ENCODE measurements around the gene MYZAP.

GRCh38 chr15:57596301-57596855 lies 4.7 kb downstream of the MYZAP start:
- TF ChIP-seq ATF3 (IDR thresholded peaks at IDR 0.05; ENCODE audit: insufficient read depth, low read depth, low read length), result no peak
- TF ChIP-seq POLR2A (IDR thresholded peaks at IDR 0.05; ENCODE audit: control extremely low read depth in 1 of 2, low read depth in 2 of 2, low read length in 2 of 2), result no peak
- TF ChIP-seq CTCF (IDR thresholded peaks at IDR 0.05; ENCODE audit: control extremely low read depth in 1 of 3, insufficient read depth in 1 of 3, low read depth in 1 of 3, low read length in 3 of 3), result no peak
- TF ChIP-seq CHD2 (IDR thresholded peaks at IDR 0.05; ENCODE audit: low read length), result no peak
- no peak for TF ChIP-seq POLR2AphosphoS5 (IDR thresholded peaks at IDR 0.05; ENCODE audit: low read depth, low read length)
- TF ChIP-seq BRCA1 (IDR thresholded peaks at IDR 0.05; ENCODE audit: low read depth, low read length), result no peak
- no peak for TF ChIP-seq EZH2 (IDR thresholded peaks at IDR 0.05; ENCODE audit: low read depth, low read length, severe bottlenecking)
- no peak for TF ChIP-seq RFX5 (IDR thresholded peaks at IDR 0.05; ENCODE audit: borderline replicate concordance, low read depth, low read length)
- no peak for TF ChIP-seq NANOG (IDR thresholded peaks at IDR 0.05; ENCODE audit: insufficient read depth, low read depth, low read length, poor library complexity, severe bottlenecking)
- no peak for TF ChIP-seq ZNF274 (IDR thresholded peaks at IDR 0.05; ENCODE audit: borderline replicate concordance, extremely low read depth, low read length)
- TF ChIP-seq HDAC6 (IDR thresholded peaks at IDR 0.05; ENCODE audit: low read depth, low read length), result no peak

All from H1 (cell line).